H9 (cell line): ENCODE results near the gene CST5. TPM values are rescaled to one million over a fixed set of nuclear protein-coding genes. Genes with fewer than 3 reads are reported as not detected.
"Not testable (repeated sequence)": the region's sequence is repeated elsewhere in the genome, so short reads cannot be mapped to it uniquely, and the experiment has no call there.

Experiments used
- DNase-seq: peaks from one replicate; pipeline ENCODE4 v3.0.0-alpha.2; 2017
- H2AFZ ChIP-seq: one replicate; pipeline ENCODE4 v1.6.1; 2013; ENCODE audit warnings: mild to moderate bottlenecking, low read length, control low read depth, moderate library complexity
- H2AK5ac ChIP-seq: 2 replicates; pipeline ENCODE4 v1.6.1; 2013; ENCODE audit warnings: low read length, control low read depth, mixed read lengths; ENCODE audit not compliant: insufficient read length
- H2BK120ac ChIP-seq: one replicate; pipeline ENCODE4 v1.6.1; 2013; ENCODE audit warnings: low read depth, mild to moderate bottlenecking, low read length, control low read depth, inconsistent platforms; ENCODE audit not compliant: poor library complexity, severe bottlenecking
- H2BK12ac ChIP-seq: 2 replicates; pipeline ENCODE4 v1.6.1; 2013; ENCODE audit warnings: low read length, control low read depth, mixed read lengths, low read depth; ENCODE audit not compliant: insufficient read length
- H2BK15ac ChIP-seq: 2 replicates; pipeline ENCODE4 v1.6.1; 2013; ENCODE audit warnings: low read depth, low read length, control low read depth
- H2BK20ac ChIP-seq: one replicate; pipeline ENCODE4 v1.6.1; 2013; ENCODE audit warnings: low read depth, mild to moderate bottlenecking, low read length, control low read depth, inconsistent platforms; ENCODE audit not compliant: poor library complexity, severe bottlenecking
- H2BK5ac ChIP-seq: 2 replicates; pipeline ENCODE4 v1.6.1; 2013; ENCODE audit warnings: low read length, control low read depth, mixed read lengths; ENCODE audit not compliant: insufficient read length
- H3K14ac ChIP-seq: 2 replicates; pipeline ENCODE4 v1.6.1; 2013; ENCODE audit warnings: low read length, control low read depth; ENCODE audit not compliant: insufficient read depth
- H3K18ac ChIP-seq: 2 replicates; pipeline ENCODE4 v1.6.1; 2013; ENCODE audit warnings: low read depth, mild to moderate bottlenecking, mixed read lengths, low read length, control low read depth; ENCODE audit not compliant: insufficient read length
- H3K23ac ChIP-seq: 2 replicates; pipeline ENCODE4 v1.6.1; 2013; ENCODE audit warnings: low read length, control low read depth, mixed read lengths, low read depth; ENCODE audit not compliant: insufficient read length
- H3K23me2 ChIP-seq: 2 replicates; pipeline ENCODE4 v1.6.1; 2013; ENCODE audit warnings: low read depth, mild to moderate bottlenecking, mixed read lengths, low read length, control low read depth; ENCODE audit not compliant: insufficient read length, poor library complexity, severe bottlenecking
- H3K27ac ChIP-seq: 2 replicates; pipeline ENCODE4 v1.5.1; 2013; ENCODE audit warnings: low read length, control low read depth, mixed read lengths, low read depth; ENCODE audit not compliant: insufficient read length
- H3K27me3 ChIP-seq: 2 replicates; pipeline ENCODE4 v1.6.1; 2013; ENCODE audit warnings: low read length, control low read depth, inconsistent platforms; ENCODE audit not compliant: insufficient read depth
- H3K4ac ChIP-seq: 2 replicates; pipeline ENCODE4 v1.6.1; 2013; ENCODE audit warnings: low read depth, mild to moderate bottlenecking, control low read depth, inconsistent platforms, low read length, moderate library complexity
- H3K4me1 ChIP-seq: 2 replicates; pipeline ENCODE4 v1.6.1; 2013; ENCODE audit warnings: low read length, control low read depth, inconsistent platforms; ENCODE audit not compliant: insufficient read depth
- H3K4me2 ChIP-seq: 2 replicates; pipeline ENCODE4 v1.6.1; 2013; ENCODE audit warnings: low read length, control low read depth, mixed read lengths; ENCODE audit not compliant: insufficient read length, insufficient read depth
- H3K56ac ChIP-seq: 2 replicates; pipeline ENCODE4 v1.6.1; 2013; ENCODE audit warnings: low read depth, mild to moderate bottlenecking, mixed read lengths, low read length, control low read depth; ENCODE audit not compliant: insufficient read length
- H3K79me1 ChIP-seq: 2 replicates; pipeline ENCODE4 v1.6.1; 2013; ENCODE audit warnings: low read depth, mild to moderate bottlenecking, moderate library complexity, low read length, control low read depth, inconsistent platforms; ENCODE audit not compliant: insufficient read depth, poor library complexity, severe bottlenecking
- H3K79me2 ChIP-seq: 2 replicates; pipeline ENCODE4 v1.6.1; 2013; ENCODE audit warnings: low read length, control low read depth, inconsistent platforms; ENCODE audit not compliant: insufficient read depth
- H3K9ac ChIP-seq: 2 replicates; pipeline ENCODE4 v1.6.1; 2013; ENCODE audit warnings: low read length, control low read depth, mixed read lengths; ENCODE audit not compliant: insufficient read length; ENCODE audit errors: extremely low read depth
- H3K9me3 ChIP-seq: one replicate; pipeline ENCODE4 v1.6.1; 2013; ENCODE audit warnings: low read depth, low read length, inconsistent platforms; ENCODE audit not compliant: control insufficient read depth
- H3T11ph ChIP-seq: one replicate; pipeline ENCODE4 v1.6.1; 2013; ENCODE audit warnings: mild to moderate bottlenecking, low read length, control low read depth, inconsistent platforms
- H4K20me1 ChIP-seq: one replicate; pipeline ENCODE4 v1.6.1; 2013; ENCODE audit not compliant: control insufficient read depth, insufficient read length, insufficient read depth
- H4K5ac ChIP-seq: 2 replicates; pipeline ENCODE4 v1.6.1; 2013; ENCODE audit warnings: low read depth, mild to moderate bottlenecking, mixed read lengths, low read length, control low read depth; ENCODE audit not compliant: insufficient read length
- H4K8ac ChIP-seq: replicated peaks from 2 replicates; pipeline ENCODE4 v1.6.1; 2013; ENCODE audit warnings: low read length, control low read depth, mixed read lengths, low read depth; ENCODE audit not compliant: insufficient read length
- H4K91ac ChIP-seq: 2 replicates; pipeline ENCODE4 v1.6.1; 2013; ENCODE audit warnings: low read depth, mild to moderate bottlenecking, moderate library complexity, mixed read lengths, low read length, control low read depth; ENCODE audit not compliant: insufficient read length
- H3K27ac Mint-ChIP-seq, 3 experiments: 2 replicates in 2 of 3; 3 replicates in 1 of 3; pipeline ENCODE4 v1.8.0; 2020 to 2021; ENCODE audit warnings: mixed read lengths in 3 of 3, mild to moderate bottlenecking in 1 of 3, moderate library complexity in 1 of 3
- H3K27me3 Mint-ChIP-seq: 2 replicates; pipeline ENCODE4 v1.8.0; 2021; ENCODE audit warnings: low read depth, mild to moderate bottlenecking, moderate library complexity, mixed read lengths
- H3K36me3 Mint-ChIP-seq, 3 experiments: 2 replicates in 2 of 3; 3 replicates in 1 of 3; pipeline ENCODE4 v1.8.0; 2020 to 2021; ENCODE audit warnings: low read depth in 3 of 3, mixed read lengths in 3 of 3; ENCODE audit not compliant: insufficient read depth in 1 of 3
- H3K4me1 Mint-ChIP-seq, 2 experiments: 2 replicates each; pipeline ENCODE4 v1.8.0; 2020; ENCODE audit warnings: mixed read lengths in 2 of 2
- H3K4me3 Mint-ChIP-seq, 2 experiments: 2 replicates in 1 of 2; 3 replicates in 1 of 2; pipeline ENCODE4 v1.8.0; 2020 to 2021; ENCODE audit warnings: mild to moderate bottlenecking in 2 of 2, mixed read lengths in 2 of 2, moderate library complexity in 1 of 2
- H3K9me3 Mint-ChIP-seq, 2 experiments: 2 replicates in 1 of 2; 3 replicates in 1 of 2; pipeline ENCODE4 v1.8.0; 2020; ENCODE audit warnings: mild to moderate bottlenecking in 2 of 2, mixed read lengths in 2 of 2, moderate library complexity in 1 of 2
- CTCF ChIP-seq: fragments of 200-600 bp; sonication (generic); conservative IDR thresholded peaks from 3 replicates; pipeline ENCODE4 v1.8.0; 2021; ENCODE audit warnings: antibody characterized with exemption, mild to moderate bottlenecking
- WGBS: extraction: QIAGEN DNeasy Blood & Tissue Kit; methylation state at CpG from one replicate; pipeline ENCODE4 v1.1.7; 2013; ENCODE audit warnings: missing lambda C conversion rate, low lambda C conversion rate, mixed read lengths; ENCODE audit not compliant: insufficient read length; ENCODE audit errors: extremely low coverage; 5-methylcytosine and 5-hydroxymethylcytosine counted together
- total RNA-seq: library from RNA; stranded (reverse); gene quantifications from 2 replicates; pipeline ENCODE4 v1.2.1, GENCODE V29; 2021

The CST5 gene
- total RNA-seq, 1 experiment from 2014 or later, result not detected

GRCh38 chr20:23907579-23907978 lies 28.0 kb upstream of the CST5 start:
- Histone ChIP-seq H3K79me1 (no peaks in the 10 kb centered on the region), H2AK5ac (no peak overlapping the region), H3K4me2 (no peak overlapping the region), H3K18ac (no peak overlapping the region), H3K9me3 (peaks cover 6% of the 10 kb centered on the region), H2BK15ac (no peak overlapping the region), H3K9ac (no peak overlapping the region), H3K4ac (no peak overlapping the region), H4K91ac (no peak overlapping the region), H2BK12ac (no peak overlapping the region), H2BK120ac (no peak overlapping the region), H3K14ac (no peak overlapping the region), H2BK5ac (no peak overlapping the region), H2BK20ac (no peak overlapping the region), H3K56ac (no peak overlapping the region), H4K20me1 (no peaks in the 10 kb centered on the region), H3K27ac (no peak overlapping the region), H4K5ac (no peak overlapping the region), H3K23ac (no peak overlapping the region), H3K23me2 (no peaks in the 10 kb centered on the region), H3T11ph (no peak overlapping the region), H3K79me2 (no peaks in the 10 kb centered on the region), H3K27me3 (no peaks in the 10 kb centered on the region), H4K8ac (no peak overlapping the region), H2AFZ (no peak overlapping the region), H3K4me1 (no peaks in the 10 kb centered on the region)
- Mint-ChIP-seq H3K27me3 (peaks cover 4% of the 10 kb centered on the region; the same call in 1 of the 2 replicates), H3K4me3 (no peak overlapping the region), H3K9me3 (peaks cover 18 to 29% of the 10 kb centered on the region in 2 experiments), H3K27ac (no peak overlapping the region), H3K36me3 (peaks cover 0 to 5% (median 3%) of the 10 kb centered on the region in 3 experiments; a peak in 5 of 7 replicates), H3K4me1 (peaks cover 4% of the 10 kb centered on the region in 2 experiments)
- DNase-seq, result no peak
- no CpG with 5 or more reads among the region's 1 CpG for WGBS
- TF ChIP-seq CTCF, result no peak

DNA sequence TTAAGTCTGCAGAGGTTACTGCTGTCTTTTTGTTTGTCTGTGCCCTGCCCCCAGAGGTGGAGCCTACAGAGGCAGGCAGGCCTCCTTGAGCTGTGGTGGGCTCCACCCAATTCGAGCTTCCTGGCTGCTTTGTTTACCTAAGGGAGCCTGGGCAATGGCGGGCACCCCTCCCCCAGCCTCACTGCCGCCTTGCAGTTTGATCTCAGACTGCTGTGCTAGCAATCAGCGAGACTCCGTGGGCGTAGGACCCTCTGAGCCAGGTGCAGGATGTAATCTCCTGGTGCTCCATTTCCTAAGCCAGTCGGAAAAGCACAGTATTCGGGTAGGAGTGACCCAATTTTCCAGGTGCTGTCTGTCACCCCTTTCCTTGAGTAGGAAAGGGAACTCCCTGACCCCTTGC lies 22.8 kb upstream of the CST5 start:
- not testable (repeated sequence) for H3K27ac ChIP-seq, H2BK5ac ChIP-seq, H3K27me3 Mint-ChIP-seq, H3K79me2 ChIP-seq, H3K79me1 ChIP-seq, H4K20me1 ChIP-seq, H2AK5ac ChIP-seq, H4K91ac ChIP-seq, H2BK12ac ChIP-seq, H3K27me3 ChIP-seq, H3K23ac ChIP-seq, H3T11ph ChIP-seq, H3K4me1 Mint-ChIP-seq, H3K4me1 ChIP-seq, H3K9ac ChIP-seq, H2BK120ac ChIP-seq, H3K18ac ChIP-seq, H3K23me2 ChIP-seq, H3K4me2 ChIP-seq, H3K56ac ChIP-seq, H3K4ac ChIP-seq, H4K8ac ChIP-seq, H4K5ac ChIP-seq, H2BK15ac ChIP-seq, H3K9me3 ChIP-seq
- H2AFZ ChIP-seq, result peak overlapping the region; percentile 52
- Mint-ChIP-seq H3K36me3 (peaks cover 3 to 12% (median 8%) of the 10 kb centered on the region in 3 experiments; a peak in 6 of 7 replicates), H3K9me3 (peaks cover 22 to 23% of the 10 kb centered on the region in 2 experiments), H3K27ac (peak overlapping the region in 1 of 3 experiments; percentile 94; a peak in 2 of 7 replicates), H3K4me3 (peak overlapping the region in 1 of 2 experiments; percentile 52; a peak in 2 of 5 replicates)
- H2BK20ac ChIP-seq, result peak overlapping the region; percentile 26
- peak; percentile 26 for DNase-seq
- H3K14ac ChIP-seq, result peak overlapping the region; percentile 49; the same call in 1 of the 2 replicates
- no CpG with 5 or more reads among the region's 8 CpGs for WGBS
